Stimulated activated naive CD8-positive, alpha-beta T cell treated with anti-CD3 and anti-CD28 coated beads, Interleukin-15, Interleukin-2, amounts not matched to agents 100 ng/mL and 50 ng/mL, for 24 hours (primary cell): Measurements from ENCODE around the gene HAPLN2.
"Not testable (repeated sequence)": the region's sequence is repeated elsewhere in the genome, so short reads cannot be mapped to it uniquely, and the experiment has no call there.

Experiments
- H3K27ac Mint-ChIP-seq: one replicate; pipeline ENCODE4 v1.8.0; 2021; ENCODE audit warnings: mild to moderate bottlenecking, mixed read lengths
- H3K27me3 Mint-ChIP-seq: one replicate; pipeline ENCODE4 v1.8.0; 2021; ENCODE audit warnings: mixed read lengths
- H3K36me3 Mint-ChIP-seq: one replicate; pipeline ENCODE4 v1.8.0; 2021; ENCODE audit warnings: low read depth, mixed read lengths
- H3K4me1 Mint-ChIP-seq: one replicate; pipeline ENCODE4 v1.8.0; 2021; ENCODE audit warnings: low read depth, mixed read lengths
- H3K4me3 Mint-ChIP-seq: one replicate; pipeline ENCODE4 v1.8.0; 2021; ENCODE audit warnings: mild to moderate bottlenecking, mixed read lengths
- H3K9me3 Mint-ChIP-seq: one replicate; pipeline ENCODE4 v1.8.0; 2021; ENCODE audit warnings: mixed read lengths

Gene HAPLN2

DNA sequence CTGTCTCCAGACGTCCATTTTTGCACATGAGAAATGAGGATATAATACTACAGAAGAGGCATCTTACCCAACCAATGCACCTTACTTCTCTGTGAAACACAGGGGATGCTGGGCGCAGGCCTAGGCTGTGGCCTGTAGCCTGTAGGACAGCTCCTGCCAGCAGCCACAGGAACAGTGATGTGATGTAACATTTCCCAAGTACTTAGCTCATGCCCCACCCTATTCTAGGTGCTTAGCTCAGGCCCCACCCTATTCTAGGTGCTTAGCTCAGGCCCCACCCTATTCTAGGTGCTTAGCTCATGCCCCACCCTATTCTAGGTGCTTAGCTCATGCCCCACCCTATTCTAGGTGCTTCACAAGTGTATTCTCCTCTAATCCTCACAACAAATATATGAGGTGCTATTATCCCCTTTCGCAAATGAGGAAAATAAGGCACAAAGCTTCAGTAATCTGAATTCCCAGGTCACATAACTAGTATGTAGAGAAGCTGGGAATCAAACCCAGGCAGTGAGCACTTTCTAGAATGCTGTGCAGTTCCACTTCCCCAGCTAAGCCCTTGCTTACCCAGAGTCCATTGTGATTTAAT lies 32.2 kb upstream of the HAPLN2 start:
- Mint-ChIP-seq H3K4me3 (no peak overlapping the region), H3K27me3 (no peaks in the 10 kb centered on the region), H3K9me3 (no peaks in the 10 kb centered on the region), H3K4me1 (peaks cover 40% of the 10 kb centered on the region), H3K27ac (no peak overlapping the region), H3K36me3 (peaks cover 10% of the 10 kb centered on the region)

GRCh38 chr1:156587927-156588326 lies 31.3 kb upstream of the HAPLN2 start:
- Mint-ChIP-seq H3K4me1 (peaks cover 36% of the 10 kb centered on the region), H3K36me3 (peaks cover 17% of the 10 kb centered on the region)
- not testable (repeated sequence) for H3K27ac Mint-ChIP-seq, H3K27me3 Mint-ChIP-seq, H3K4me3 Mint-ChIP-seq, H3K9me3 Mint-ChIP-seq

- Mint-ChIP-seq H3K9me3 (no peaks in the 10 kb centered on the region), H3K4me1 (peaks cover 30% of the 10 kb centered on the region), H3K27me3 (no peaks in the 10 kb centered on the region), H3K27ac (no peak overlapping the region), H3K36me3 (peaks cover 30% of the 10 kb centered on the region), H3K4me3 (no peak overlapping the region)
Measured at GRCh38 chr1:156589546-156589945, 29.7 kb upstream of the HAPLN2 start.

DNA sequence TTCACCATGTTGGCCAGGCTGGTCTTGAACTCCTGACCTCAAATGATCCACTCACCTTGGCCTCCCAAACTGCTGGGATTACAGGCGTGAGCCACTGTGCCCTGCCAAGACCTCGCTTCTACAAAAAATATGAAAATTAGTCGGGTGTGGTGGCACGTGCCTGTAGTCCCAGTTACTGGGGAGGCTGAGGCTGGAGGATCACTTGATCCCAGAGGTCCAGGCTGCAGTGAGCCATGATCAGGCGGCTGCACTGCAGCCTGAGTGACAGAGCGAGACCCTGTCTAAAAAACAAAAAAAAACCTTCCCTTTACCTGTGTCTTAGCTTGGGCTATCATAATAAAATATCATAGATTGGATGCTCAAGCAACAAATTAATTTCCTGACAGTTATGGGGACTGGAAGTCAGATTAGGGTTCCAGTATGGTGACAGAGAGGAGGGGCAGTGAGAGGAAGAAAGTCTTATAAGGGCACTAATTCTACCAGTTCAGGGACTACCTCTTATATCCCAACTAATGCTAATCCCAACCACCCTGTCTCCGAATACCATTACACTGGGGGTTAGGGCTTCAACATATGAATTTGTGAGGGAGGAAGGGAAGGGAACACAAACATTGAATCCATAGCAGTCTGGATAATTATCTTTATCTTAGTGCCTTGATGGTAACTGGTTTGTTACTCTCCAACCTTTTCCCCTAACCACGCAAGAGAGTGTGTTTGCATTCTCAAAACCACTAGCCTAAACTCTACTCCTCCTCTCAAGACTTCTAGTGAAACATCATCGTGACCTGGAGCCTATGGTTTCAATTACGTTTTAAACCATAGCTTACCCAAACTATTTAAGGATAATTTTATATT lies 28.7 kb upstream of the HAPLN2 start:
- peaks cover 35% of the 10 kb centered on the region for H3K4me1 Mint-ChIP-seq
- H3K27ac Mint-ChIP-seq, result peak overlapping the region; percentile 77
- no peaks in the 10 kb centered on the region for H3K27me3 Mint-ChIP-seq
- H3K9me3 Mint-ChIP-seq, result no peaks in the 10 kb centered on the region
- peaks cover 32% of the 10 kb centered on the region for H3K36me3 Mint-ChIP-seq
- H3K4me3 Mint-ChIP-seq, result peak overlapping the region; percentile 80

GRCh38 chr1:156591181-156591431 lies 28.1 kb upstream of the HAPLN2 start:
- H3K27me3 Mint-ChIP-seq, result no peaks in the 10 kb centered on the region

GRCh38 chr1:156591432-156592157 lies 27.6 kb upstream of the HAPLN2 start, which contains the start of gene NAXE:
Gene NAXE, plus strand, starts transcription at chr1:156591776. Its CDS starts 29 bp downstream, at chr1:156591805.
- peak within 1 kb of the TSS; percentile 80 for H3K4me3 Mint-ChIP-seq
- H3K27me3 Mint-ChIP-seq, result no peaks in the 10 kb centered on the region
- peaks cover 40% of the 10 kb centered on the region for H3K36me3 Mint-ChIP-seq
- H3K4me1 Mint-ChIP-seq, result peaks cover 35% of the 10 kb centered on the region
- peak within 1 kb of the TSS; percentile 77 for H3K27ac Mint-ChIP-seq
- H3K9me3 Mint-ChIP-seq, result no peaks in the 10 kb centered on the region

More at GRCh38 chr1:156591181-156591431, 28.1 kb upstream of the HAPLN2 start:
- H3K4me3 Mint-ChIP-seq, result peak overlapping the region; percentile 80
- peaks cover 35% of the 10 kb centered on the region for H3K4me1 Mint-ChIP-seq
- H3K9me3 Mint-ChIP-seq, result no peaks in the 10 kb centered on the region
- peak overlapping the region; percentile 77 for H3K27ac Mint-ChIP-seq
- peaks cover 35% of the 10 kb centered on the region for H3K36me3 Mint-ChIP-seq

GRCh38 chr1:156592158-156592909 lies 26.9 kb upstream of the HAPLN2 start:
- peaks cover 35% of the 10 kb centered on the region for H3K4me1 Mint-ChIP-seq
- H3K4me3 Mint-ChIP-seq, result peak overlapping the region; percentile 80
- no peaks in the 10 kb centered on the region for H3K9me3 Mint-ChIP-seq
- peak overlapping the region; percentile 64 for H3K27ac Mint-ChIP-seq
- no peaks in the 10 kb centered on the region for H3K27me3 Mint-ChIP-seq
- peaks cover 47% of the 10 kb centered on the region for H3K36me3 Mint-ChIP-seq

GRCh38 chr1:156592910-156593660 lies 26.1 kb upstream of the HAPLN2 start:
- Mint-ChIP-seq H3K4me1 (peaks cover 36% of the 10 kb centered on the region), H3K9me3 (no peaks in the 10 kb centered on the region), H3K27ac (peak overlapping the region; percentile 64), H3K36me3 (peaks cover 50% of the 10 kb centered on the region), H3K4me3 (peak overlapping the region; percentile 80), H3K27me3 (no peaks in the 10 kb centered on the region)

- Mint-ChIP-seq H3K4me1 (peaks cover 41% of the 10 kb centered on the region), H3K36me3 (peaks cover 55% of the 10 kb centered on the region), H3K4me3 (no peak overlapping the region), H3K9me3 (no peaks in the 10 kb centered on the region), H3K27ac (no peak overlapping the region), H3K27me3 (no peaks in the 10 kb centered on the region)
Measured at GRCh38 chr1:156593661-156593989, 25.6 kb upstream of the HAPLN2 start.

DNA sequence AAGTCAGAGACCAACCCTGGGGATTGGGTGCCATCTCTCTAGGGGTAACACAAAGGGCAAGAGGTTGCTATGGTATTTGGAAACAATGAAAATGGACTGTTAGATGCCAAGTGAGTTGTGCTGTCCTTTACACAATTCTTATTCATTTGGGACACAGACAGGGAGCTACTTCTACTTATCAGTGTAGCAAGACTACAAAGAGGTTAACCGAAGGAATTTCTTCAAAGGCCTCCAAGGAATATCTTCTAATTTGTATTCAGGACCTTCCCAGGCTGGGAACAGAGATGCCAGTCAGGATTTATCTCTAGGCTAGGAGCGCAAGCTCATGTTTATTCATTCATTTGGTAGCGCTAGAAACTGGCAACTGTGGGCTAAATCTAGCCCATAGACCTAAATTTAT lies 25.0 kb upstream of the HAPLN2 start:
- Mint-ChIP-seq H3K4me1 (peaks cover 46% of the 10 kb centered on the region), H3K9me3 (no peaks in the 10 kb centered on the region), H3K27me3 (no peaks in the 10 kb centered on the region), H3K4me3 (no peak overlapping the region), H3K27ac (peak overlapping the region; percentile 56), H3K36me3 (peaks cover 60% of the 10 kb centered on the region)

GRCh38 chr1:156595016-156595415 lies 24.2 kb upstream of the HAPLN2 start:
- Mint-ChIP-seq H3K27ac (peak overlapping the region; percentile 83), H3K27me3 (no peaks in the 10 kb centered on the region), H3K36me3 (peaks cover 67% of the 10 kb centered on the region), H3K4me1 (peaks cover 55% of the 10 kb centered on the region), H3K4me3 (no peak overlapping the region), H3K9me3 (no peaks in the 10 kb centered on the region)

DNA sequence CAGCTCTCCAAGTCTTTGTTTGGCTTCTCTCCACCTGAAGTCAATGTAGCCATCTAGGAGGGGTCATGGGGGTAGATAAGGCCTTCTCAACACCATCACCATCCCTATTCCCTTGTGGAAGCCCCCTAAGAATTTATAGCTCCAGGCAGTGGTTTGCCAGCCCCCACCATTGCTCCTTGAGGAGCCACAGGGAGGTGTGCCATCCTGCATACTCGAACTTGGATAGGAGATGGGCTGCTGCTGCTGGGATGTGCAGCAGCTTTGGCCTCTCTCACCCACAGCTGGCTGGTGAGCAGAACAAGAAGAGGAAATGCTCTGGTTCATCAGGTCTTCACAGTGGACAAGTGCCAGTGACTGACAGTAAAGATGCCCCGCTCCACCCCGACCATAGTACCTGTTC lies 22.8 kb upstream of the HAPLN2 start:
- H3K4me3 Mint-ChIP-seq, result no peak overlapping the region
- peaks cover 56% of the 10 kb centered on the region for H3K4me1 Mint-ChIP-seq
- no peak overlapping the region for H3K27ac Mint-ChIP-seq
- H3K9me3 Mint-ChIP-seq, result no peaks in the 10 kb centered on the region
- peaks cover 74% of the 10 kb centered on the region for H3K36me3 Mint-ChIP-seq
- no peaks in the 10 kb centered on the region for H3K27me3 Mint-ChIP-seq

- Mint-ChIP-seq H3K4me3 (no peak overlapping the region), H3K4me1 (peaks cover 65% of the 10 kb centered on the region), H3K9me3 (no peaks in the 10 kb centered on the region), H3K27me3 (no peaks in the 10 kb centered on the region), H3K36me3 (peaks cover 67% of the 10 kb centered on the region), H3K27ac (peak overlapping the region; percentile 56)
Measured at GRCh38 chr1:156598125-156598524, 21.1 kb upstream of the HAPLN2 start.

DNA sequence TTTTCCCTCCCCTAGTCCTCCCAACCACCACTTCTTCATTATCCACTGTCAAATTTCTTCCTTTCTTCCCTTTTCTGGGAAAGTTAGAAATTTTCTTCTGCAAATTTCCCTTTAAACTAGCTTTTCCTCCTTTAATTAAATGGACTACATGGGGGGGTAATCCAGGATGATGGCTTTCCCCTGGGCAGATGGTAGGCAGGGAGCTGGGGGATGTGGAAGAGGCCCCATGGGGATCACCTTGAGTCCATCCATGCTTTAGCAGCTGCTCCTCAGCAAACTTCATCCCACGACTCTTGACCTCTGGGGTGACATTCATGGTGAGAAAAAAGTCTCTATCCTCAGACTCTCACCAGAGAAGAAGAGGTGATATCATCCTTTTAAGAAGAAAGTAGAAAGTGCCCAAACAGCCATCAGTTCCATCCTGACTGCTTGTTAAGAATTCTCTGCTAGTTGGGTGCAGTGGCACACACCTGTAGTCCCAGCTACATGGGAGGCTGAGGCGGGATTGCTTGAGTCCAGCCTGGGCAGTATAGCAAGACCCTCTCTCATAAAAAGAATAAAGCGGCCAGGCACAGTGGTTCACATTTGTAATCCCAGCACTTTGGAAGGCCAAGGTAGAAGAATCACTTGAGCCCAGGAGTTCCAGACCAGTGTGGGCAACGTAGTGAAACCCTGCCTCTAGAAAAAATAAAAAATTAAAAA lies 20.3 kb upstream of the HAPLN2 start:
- Mint-ChIP-seq H3K27ac (peak overlapping the region; percentile 98), H3K27me3 (no peaks in the 10 kb centered on the region), H3K4me1 (peaks cover 61% of the 10 kb centered on the region), H3K9me3 (no peaks in the 10 kb centered on the region), H3K36me3 (peaks cover 62% of the 10 kb centered on the region), H3K4me3 (peak overlapping the region; percentile 93)
